Skin epidermis (tissue), 12 donors: ENCODE results near the gene LIMS1.
"Not testable (repeated sequence)": the region's sequence is repeated elsewhere in the genome, so short reads cannot be mapped to it uniquely, and the experiment has no call there.

Experiments used
- H3K27ac ChIP-seq, 21 experiments: fragments of 200-600 bp; sonication (generic) in 11 of 21; one replicate each; pipeline ENCODE4 v1.5.0; 2020; ENCODE audit warnings: mild to moderate bottlenecking in 3 of 21, inconsistent platforms in 2 of 21, moderate library complexity in 2 of 21
- H3K4me3 ChIP-seq, 7 experiments: fragments of 200-600 bp; sonication (generic) in 2 of 7; one replicate each; pipeline ENCODE4 v1.5.0; 2020; ENCODE audit warnings: inconsistent platforms in 2 of 7, mild to moderate bottlenecking in 2 of 7, moderate library complexity in 1 of 7

The LIMS1 gene, protein sequence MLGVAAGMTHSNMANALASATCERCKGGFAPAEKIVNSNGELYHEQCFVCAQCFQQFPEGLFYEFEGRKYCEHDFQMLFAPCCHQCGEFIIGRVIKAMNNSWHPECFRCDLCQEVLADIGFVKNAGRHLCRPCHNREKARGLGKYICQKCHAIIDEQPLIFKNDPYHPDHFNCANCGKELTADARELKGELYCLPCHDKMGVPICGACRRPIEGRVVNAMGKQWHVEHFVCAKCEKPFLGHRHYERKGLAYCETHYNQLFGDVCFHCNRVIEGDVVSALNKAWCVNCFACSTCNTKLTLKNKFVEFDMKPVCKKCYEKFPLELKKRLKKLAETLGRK

DNA sequence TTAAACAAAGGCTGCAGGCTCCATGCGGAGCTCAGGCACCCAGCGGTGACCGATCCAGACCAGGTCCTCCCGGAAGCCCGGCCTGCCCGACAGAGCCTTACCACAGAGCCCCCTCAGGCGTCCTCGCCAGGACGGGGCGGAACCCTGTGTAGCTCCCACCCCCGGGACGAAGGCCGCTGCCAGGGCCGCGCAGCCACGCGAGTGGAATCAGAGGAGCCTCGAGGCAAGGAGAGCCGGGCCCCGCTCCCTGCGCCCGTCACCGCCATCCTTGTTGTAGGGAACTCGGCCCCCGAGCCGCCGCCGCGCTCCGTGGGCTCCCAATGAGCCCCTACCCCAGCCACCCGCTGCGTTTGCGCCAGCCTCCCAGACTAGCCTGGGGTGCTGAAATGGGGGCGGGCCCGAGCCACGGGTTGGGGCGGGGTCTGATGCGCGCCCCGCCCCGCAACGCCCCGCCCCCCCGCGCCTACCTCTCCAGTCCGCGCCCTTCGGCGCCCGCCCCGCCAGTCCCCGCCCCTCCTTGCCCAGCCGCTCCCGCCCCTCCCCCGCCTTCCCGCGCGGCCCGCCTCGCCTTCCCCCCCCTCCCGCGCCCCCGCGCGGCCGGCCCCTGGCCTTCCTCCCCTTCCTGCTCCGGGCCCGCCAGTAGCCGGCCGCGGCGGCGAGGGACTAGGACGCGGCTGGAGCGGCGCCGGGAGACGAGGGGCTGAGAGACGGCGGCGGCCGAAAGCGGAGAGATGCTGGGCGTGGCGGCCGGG, at the start of gene LIMS1:
Gene LIMS1 (plus strand): TSS at position 639 of the 752 bp plus-strand sequence. CDS start 93 bp downstream, at position 732.
- Histone ChIP-seq H3K4me3 (peak within 1 kb of the TSS; percentile 57 to 85 (median 68)), H3K27ac (peak within 1 kb of the TSS; percentile 44 to 94 (median 88))

DNA sequence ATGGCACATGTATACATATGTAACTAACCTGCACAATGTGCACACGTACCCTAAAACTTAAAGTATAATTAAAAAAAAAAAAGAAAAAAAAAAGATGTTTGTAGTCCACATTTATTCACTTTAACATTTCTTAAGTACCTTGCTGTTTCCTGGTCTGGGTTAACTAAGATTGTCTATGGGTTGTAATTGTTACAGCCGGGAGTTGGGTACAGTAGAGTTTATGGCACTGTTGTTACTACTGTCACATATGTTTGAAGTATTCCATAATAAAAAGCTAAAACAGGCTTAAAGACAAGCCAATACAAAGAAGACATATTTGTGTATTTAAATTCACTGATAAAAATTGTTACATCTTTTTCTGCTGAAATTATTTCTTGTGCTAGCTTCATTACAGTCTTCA, 49.0 kb upstream of the LIMS1 start:
- no peak overlapping the region for H3K4me3 ChIP-seq
- no peak overlapping the region for H3K27ac ChIP-seq

DNA sequence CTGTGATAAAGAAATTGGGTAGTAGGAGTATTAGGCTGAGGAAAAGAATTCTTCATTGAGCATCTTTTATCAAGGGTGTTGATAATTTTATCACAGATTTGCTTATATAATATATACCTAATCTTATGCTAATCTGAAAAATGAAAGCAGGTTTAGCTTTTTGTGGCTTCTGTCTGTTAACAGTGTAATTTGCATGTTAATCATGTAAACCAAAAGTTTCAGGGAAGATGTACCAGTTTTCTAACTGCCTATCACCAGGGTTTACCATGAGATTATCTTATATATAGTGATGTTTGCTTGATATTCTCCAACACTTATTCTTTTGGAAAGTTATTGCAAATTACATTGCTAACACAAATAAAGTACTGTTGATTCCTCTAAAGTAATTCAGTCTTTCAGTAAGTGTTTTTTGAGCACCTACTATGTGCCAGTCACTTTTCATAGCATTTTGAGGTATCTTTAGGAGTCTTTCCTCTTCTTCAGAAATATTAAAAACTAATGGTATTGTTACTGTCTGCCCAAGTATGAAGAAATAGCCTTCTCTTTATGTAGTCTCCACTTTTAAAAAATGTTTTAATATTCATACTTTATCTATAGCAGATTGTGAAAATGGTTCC, 43.7 kb upstream of the LIMS1 start:
- H3K4me3 ChIP-seq = no peak overlapping the region
- no peak overlapping the region for H3K27ac ChIP-seq

DNA sequence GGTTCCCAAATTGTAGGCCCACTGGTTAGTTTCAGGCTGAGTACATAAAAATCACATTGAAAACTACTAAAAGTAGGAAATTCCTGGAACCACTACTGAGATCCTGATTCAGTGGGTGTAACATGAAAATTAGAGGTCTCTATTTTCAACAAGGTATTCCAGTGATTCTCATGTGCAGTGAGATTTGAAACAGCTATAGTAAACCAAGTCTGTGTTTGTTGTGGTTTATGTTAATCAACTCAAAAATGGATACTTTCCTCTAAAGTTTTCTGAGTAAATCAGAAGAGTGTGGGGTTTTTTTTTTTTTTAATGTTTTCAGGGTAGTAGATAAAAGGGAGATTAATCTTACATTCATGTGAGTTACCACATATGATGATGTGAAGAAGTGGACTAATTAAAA, 42.4 kb upstream of the LIMS1 start:
- Histone ChIP-seq H3K27ac (peak overlapping the region in 3 of 21 experiments; percentile 20 to 41 (median 21)), H3K4me3 (no peak overlapping the region)

DNA sequence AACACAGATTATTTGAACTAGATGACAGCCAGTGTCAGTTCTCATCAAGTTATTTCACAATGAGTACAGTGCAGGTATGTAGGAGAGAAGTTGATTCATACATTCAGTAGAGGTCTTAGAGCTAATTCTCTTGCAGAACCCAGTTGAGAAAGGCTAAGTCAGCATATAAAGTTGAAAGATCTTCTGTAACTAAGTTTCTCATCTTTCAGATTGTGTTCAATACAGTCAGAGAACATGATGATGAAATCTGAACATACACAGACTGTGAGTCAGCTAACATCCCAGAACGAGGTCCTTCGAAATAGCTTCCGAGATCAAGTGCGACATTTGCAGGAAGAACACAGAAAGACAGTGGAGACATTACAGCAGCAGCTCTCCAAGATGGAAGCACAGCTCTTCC, 41.9 kb upstream of the LIMS1 start:
- no peak overlapping the region for H3K4me3 ChIP-seq
- peak overlapping the region in 5 of 21 experiments; percentile 9 to 50 (median 21) for H3K27ac ChIP-seq

DNA sequence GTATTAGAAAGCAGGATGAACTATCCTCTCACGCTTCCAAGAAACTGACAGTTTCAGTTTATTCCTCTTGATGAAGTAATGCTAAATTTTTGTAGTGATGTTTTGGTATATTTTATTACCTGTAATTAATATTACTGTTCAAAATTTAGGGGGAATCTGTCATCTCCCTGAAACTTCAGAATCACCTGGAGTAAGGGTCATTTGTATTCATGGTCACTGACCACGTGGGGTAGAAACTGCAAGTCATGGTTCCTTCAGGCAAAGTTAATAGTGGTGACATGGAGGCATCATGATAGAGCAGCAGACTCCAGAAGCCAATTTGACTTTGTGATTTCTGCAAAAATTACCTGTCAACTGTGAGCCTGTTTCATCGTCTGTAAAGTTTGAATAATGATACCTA, 38.1 kb upstream of the LIMS1 start:
- H3K27ac ChIP-seq, H3K4me3 ChIP-seq: not testable (repeated sequence)

DNA sequence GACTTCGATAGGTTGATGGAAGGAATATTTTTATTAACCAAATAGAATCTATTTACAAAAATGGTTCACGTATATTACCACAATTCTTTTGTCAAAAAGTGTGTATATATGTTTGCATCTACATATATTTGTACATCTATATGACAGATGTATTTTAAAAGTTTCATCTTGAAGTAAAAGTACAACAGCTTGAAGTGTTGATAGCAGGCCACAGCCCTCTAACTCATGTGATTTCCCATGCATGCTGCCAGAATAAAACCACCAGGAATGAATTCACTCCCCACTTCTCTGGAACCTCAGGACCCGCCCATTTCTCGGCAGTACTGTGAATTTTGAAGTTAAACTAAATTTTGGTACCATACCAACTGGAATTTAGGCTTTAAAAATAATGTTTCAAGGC, 26.6 kb upstream of the LIMS1 start:
- not testable (repeated sequence) for H3K4me3 ChIP-seq, H3K27ac ChIP-seq

DNA sequence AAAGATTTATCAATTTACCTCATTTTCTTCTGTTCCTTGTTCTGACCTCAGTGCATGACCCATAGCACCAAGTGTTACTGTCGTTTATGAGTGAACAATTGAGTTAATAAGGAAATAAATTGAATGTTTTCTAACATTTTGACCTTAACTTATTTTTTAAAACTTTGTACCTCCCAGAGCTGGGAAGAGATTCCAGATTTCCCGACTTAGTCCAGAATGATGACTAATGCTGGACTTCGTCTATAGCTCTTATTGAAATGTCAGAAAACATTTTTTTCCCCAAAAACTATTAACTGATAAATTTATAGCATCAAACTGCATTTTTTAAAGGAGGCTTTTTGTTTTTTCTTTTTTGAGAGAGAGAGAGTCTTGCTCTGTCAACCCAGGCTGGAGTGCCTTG, 21.8 kb upstream of the LIMS1 start:
- not testable (repeated sequence) for H3K27ac ChIP-seq, H3K4me3 ChIP-seq

DNA sequence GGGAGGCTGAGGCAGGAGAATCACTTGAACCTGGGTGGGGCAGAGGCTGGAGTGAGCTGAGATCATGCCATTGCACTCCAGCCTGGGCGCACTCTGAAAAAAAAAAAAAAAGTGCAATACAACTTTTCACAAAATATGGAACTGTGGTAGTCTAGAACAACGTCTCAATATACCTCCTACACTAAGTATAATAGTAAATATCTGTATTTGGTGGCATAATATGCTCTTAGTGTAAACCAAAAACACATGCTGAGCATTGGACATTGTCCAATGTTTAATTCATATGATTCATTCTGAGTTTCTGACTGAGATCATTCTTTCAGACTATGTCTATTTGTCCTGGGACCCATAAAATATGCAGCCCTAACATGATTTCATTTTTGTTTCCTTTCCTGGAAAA, 19.8 kb upstream of the LIMS1 start:
- not testable (repeated sequence) for H3K4me3 ChIP-seq, H3K27ac ChIP-seq

DNA sequence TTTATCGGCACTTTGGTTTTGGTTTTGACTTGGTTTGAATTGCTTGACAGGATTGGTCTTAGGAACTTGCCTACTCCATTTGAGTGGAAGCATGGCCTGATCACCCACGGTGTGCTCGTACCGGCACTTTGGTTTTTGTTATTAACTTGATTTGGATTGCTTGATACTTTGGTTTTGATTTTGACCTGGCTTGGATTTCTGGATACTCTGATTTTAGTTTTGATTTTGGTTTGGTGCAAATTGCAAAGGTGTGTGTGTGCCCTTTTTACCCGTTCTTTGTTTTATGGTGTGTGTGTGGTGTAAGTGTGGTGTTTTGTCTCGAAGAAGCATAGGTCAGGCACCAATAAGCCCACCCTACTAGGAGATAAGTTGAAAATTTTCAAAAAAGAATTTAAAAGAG, 9.6 kb upstream of the LIMS1 start:
- not testable (repeated sequence) for H3K4me3 ChIP-seq

DNA sequence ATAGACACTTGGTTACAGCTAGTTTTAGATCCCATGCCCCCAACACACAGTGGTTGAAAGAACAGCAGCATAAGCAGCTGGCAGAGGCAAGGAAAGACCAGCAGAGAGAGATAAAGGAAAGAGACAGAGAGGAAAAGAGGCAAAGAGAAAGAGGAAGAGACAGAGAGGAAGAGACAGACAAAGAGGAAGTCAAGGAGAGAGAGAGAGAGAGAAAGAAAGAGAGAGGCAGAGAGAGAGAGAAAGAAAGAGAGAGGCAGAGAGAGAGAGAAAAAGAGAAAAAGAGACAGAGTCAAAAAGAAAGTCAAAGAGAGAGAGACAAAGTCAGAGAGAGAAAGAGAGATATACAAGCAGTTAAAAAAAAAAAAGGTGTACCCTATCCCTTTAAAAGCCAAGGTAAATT, 9.0 kb upstream of the LIMS1 start:
- not testable (repeated sequence) for H3K27ac ChIP-seq, H3K4me3 ChIP-seq

More for the DNA sequence above, 9.6 kb upstream of the LIMS1 start:
- H3K27ac ChIP-seq = not testable (repeated sequence)

DNA sequence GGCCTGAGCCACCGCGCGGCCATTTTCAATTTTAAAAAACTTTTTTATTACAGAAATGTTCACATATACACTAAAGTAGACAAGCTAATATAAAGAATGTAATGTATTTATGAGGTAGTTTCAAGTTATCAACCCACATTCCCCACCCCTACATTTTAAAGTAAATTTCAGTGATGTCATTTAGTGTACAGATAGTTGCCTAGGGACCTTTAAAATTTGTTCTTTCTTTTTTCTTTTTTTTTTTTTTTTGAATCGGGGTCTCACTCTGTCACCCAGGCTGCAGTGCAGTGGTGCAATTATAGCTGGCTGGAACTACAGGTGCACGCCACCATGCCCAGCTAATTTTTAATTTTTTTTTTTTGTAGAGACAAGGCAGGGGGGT, 2.6 kb upstream of the LIMS1 start:
- peak overlapping the region in 1 of 21 experiments; percentile 35 for H3K27ac ChIP-seq
- H3K4me3 ChIP-seq = no peak overlapping the region

DNA sequence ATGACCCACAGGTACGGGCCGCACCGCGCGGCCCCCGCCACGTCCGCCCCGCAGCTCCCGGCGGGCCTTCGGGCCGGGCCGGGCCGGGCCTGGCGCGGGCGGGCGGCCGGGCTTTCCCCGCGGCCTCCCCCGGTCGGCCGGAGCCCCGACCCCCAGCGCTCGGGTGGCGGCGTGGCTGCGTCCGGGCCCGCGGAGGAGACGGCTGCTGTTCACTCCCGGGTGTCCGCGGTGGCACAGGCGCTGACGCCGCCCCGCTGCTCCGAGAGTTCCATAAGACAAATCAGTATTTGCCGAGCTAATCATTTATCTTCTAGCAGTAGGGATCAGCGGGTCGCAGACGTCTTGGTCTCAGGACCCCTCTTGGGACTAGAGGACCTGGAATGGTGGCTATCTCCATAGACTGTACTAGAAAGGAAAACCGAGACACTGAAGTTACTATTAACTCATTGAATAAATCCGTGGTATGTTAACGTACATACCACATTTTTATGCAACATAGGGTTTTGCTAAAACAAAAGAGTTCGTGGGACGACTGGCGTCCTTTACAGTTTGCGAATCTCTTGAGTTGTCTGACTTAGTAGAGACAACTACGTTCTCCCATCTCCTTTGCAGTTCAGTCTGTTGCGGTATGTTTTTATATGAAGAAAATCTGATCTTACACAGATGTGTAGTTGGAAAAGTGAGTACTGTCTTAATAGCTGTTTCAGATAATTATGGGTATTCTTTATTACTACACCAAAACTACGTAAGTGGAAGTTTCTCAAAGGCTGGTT, 500 bp downstream of the LIMS1 start:
- H3K27ac ChIP-seq = peak overlapping the region in 20 of 21 experiments; percentile 59 to 94 (median 85)
- peak overlapping the region; percentile 57 to 85 (median 68) for H3K4me3 ChIP-seq

DNA sequence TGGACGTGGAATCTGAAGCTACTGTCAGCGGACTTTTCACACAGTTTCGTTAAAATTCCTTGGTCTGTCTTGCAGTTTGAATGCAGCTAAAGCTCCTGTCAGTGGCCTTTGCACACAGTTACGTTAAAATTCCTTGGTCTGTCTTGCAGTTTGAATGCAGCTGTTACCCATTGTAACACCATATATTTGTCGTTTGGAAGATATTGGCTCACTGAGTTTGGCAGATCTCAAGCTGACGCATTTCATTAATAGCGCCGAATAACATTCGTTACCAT, 1.0 kb downstream of the LIMS1 start:
- Histone ChIP-seq H3K4me3 (peak overlapping the region; percentile 57 to 85 (median 68)), H3K27ac (peak overlapping the region in 14 of 21 experiments; percentile 67 to 94 (median 85))

DNA sequence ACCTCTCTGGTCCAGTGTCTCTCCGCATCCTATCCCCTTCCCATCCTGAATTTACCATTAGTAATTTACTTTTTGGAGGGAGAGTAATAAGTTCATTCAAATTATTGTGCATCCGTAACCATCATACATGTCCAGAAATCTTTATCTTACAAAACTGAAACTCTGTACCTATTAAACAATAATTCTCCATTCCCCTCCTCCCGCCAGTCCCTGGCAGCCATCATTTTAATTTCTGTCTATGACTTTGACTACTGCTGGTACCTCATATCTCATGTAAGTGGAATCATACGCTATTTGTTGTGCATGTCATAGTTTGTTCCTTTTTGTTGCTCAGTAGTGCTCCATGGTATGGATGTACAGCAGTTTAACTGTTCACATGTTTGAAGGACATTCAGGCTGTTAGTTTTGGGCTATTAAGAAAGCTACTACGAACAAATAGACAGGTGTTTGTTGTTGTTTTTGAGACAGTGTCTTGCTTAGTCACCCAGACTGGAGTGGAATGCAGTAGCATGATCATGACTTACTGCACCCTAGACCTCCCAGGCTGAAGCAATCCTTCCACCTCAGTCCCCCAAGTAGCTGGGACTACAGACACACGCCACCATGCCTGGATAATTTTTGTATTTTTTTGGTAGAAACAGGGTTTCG, 2.0 kb downstream of the LIMS1 start:
- Histone ChIP-seq H3K4me3 (peak overlapping the region in 1 of 7 experiments; percentile 60), H3K27ac (no peak overlapping the region)

DNA sequence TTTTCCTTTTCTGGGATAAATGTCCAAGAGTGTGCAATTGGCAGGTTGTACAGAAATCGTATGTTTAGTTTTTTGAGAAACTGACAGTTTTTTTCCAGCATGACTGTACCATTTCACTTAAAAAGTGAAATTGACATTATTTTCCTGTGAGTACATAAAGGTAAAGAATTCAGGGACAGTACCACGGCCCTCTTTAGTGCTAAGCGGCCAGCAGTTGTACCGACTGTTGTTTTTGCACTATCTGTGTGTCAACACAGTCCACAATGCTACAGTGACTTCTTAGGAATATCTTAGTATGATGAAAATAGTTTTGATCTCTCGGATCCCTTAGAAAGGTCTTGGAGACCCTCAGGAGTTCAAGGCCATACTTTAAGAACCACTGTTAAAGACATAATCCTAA, 2.6 kb downstream of the LIMS1 start:
- Histone ChIP-seq H3K27ac (no peak overlapping the region), H3K4me3 (no peak overlapping the region)

DNA sequence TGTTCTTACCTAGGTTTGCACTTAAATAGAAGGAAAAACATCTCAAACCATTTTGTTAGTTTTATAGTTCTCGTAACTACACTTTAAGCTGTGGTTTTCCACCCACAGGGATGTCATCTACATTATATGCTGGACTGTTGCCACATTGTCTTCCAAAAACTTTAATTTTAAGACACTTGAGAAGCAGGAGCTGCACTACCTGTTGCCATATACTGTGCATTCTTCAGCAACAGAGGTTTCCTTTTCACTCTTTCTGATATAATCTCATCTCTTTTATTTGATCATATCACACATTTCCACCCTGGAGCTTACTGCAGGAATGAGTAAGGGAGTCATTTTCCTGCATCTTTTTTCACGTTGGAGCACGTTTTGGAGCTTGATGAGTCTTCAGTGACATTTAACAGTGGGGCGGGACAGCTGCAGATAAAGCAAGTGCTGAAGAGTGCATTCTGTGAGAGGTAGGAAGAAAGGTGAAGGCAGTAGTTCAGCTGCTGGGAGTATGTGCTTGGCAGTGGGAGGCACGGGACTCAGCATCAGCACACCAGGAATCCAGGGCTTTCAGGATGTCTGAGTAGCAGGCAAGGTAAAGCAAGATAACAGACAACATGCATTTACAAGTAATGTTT, 3.8 kb downstream of the LIMS1 start:
- no peak overlapping the region for H3K4me3 ChIP-seq
- no peak overlapping the region for H3K27ac ChIP-seq

DNA sequence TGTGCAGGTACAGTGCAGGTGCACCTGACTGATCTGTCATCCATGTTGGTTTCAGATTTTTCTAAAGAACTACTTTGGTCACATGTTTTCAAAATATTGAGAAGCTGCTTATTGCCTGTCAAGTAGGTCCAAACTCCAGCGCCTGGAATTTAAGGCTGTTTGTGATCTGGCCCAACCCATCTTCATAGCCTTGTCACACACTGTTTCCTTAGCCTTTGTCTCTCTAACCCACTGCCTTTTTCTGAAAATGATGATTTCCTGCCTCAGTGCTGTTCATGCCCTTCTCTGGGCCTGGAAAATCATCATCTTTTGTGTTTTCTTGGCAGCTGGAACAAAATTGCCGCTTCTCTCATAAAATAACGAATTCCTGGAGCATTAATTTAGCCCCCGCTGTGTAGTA, 7.2 kb downstream of the LIMS1 start:
- peak overlapping the region in 9 of 21 experiments; percentile 1 to 68 (median 25) for H3K27ac ChIP-seq
- H3K4me3 ChIP-seq = no peak overlapping the region

DNA sequence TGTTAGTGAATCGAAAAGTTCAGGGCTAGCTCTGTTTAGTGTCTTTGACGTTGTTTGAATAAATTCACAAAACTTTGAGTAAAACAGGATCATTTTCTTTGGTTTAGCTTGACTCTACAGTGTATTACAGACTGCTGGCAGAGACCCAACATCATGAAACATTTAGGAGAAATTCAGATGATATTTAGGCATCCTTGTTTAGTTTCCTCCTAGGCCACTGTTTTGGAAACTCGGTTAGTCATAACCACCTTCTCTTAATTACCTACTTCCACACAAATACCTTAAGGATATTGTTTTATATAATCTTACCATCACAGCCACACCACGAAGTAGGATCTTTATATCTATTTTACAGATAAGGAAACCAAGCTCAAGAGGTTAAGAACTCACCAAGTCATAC, 7.8 kb downstream of the LIMS1 start:
- H3K27ac ChIP-seq = peak overlapping the region in 6 of 21 experiments; percentile 1 to 68 (median 23)

More for the DNA sequence above, 7.8 kb downstream of the LIMS1 start:
- H3K4me3 ChIP-seq = no peak overlapping the region
